MG63 (cell line): ENCODE measurements around the gene RAB8A. TPM values are rescaled to one million over a fixed set of nuclear protein-coding genes. Genes with fewer than 3 reads are reported as not detected.
"Not testable (repeated sequence)": the region's sequence is repeated elsewhere in the genome, so short reads cannot be mapped to it uniquely, and the experiment has no call there.

Experiments used
- DNase-seq: peaks from one replicate; pipeline ENCODE4 v3.0.0-alpha.2; 2020
- H3K27me3 ChIP-seq: fragments of 250-450 bp; sonication (Bioruptor Pico); 2 replicates; pipeline ENCODE4 v1.5.1; 2020; ENCODE audit warnings: mild to moderate bottlenecking, moderate library complexity
- H3K36me3 ChIP-seq: fragments of 250-450 bp; sonication (Bioruptor Pico); 2 replicates; pipeline ENCODE4 v1.5.1; 2020; ENCODE audit warnings: mild to moderate bottlenecking, moderate library complexity
- H3K4me3 ChIP-seq: fragments of 250-450 bp; sonication (Bioruptor Pico); 2 replicates; pipeline ENCODE4 v1.5.1; 2020; ENCODE audit warnings: mild to moderate bottlenecking, moderate library complexity
- H3K9me3 ChIP-seq: fragments of 250-450 bp; sonication (Bioruptor Pico); 2 replicates; pipeline ENCODE4 v1.5.1; 2020; ENCODE audit warnings: mild to moderate bottlenecking, moderate library complexity
- total RNA-seq: library from RNA; depleted of rRNA; stranded (reverse); fragments of >200 nt; shearing (Covaris generic); gene quantifications from 2 replicates; pipeline ENCODE4 v1.2.3, GENCODE V29; 2014; ENCODE audit warnings: low replicate concordance; rRNA removed

The RAB8A gene
- total RNA-seq, 1 experiment from 2014 or later, result 134 TPM

- H3K9me3 ChIP-seq, result peaks cover 11% of the 10 kb centered on the region; the same call in 1 of the 2 replicates
- not testable (repeated sequence) for H3K27me3 ChIP-seq, H3K36me3 ChIP-seq
These were observed 67.2 kb downstream of the RAB8A start for GRCh38 chr19:16178866-16179265.

GRCh38 chr19:16180611-16181010, 68.9 kb downstream of the RAB8A start:
- DNase-seq, result peak; percentile 82
- no peaks in the 10 kb centered on the region for H3K36me3 ChIP-seq
- H3K4me3 ChIP-seq, result no peak overlapping the region
- peaks cover 8% of the 10 kb centered on the region; the same call in 1 of the 2 replicates for H3K9me3 ChIP-seq
- no peaks in the 10 kb centered on the region for H3K27me3 ChIP-seq

More at GRCh38 chr19:16178866-16179265, 67.2 kb downstream of the RAB8A start:
- not testable (repeated sequence) for DNase-seq, H3K4me3 ChIP-seq

Other genes starting within 250 kb of the RAB8A start
- gene CYP4F2, start 213.8 kb upstream of the RAB8A start, total RNA-seq, result not detected in 2 replicates
- not detected in 2 replicates for gene CYP4F11, start 177.4 kb upstream of the RAB8A start, total RNA-seq
- not detected in 2 replicates for gene OR10H4, start 162.9 kb upstream of the RAB8A start, total RNA-seq
- gene TPM4, start 35.4 kb upstream of the RAB8A start, total RNA-seq, result 1,104 and 1,574 TPM in 2 replicates
- gene HSH2D, start 31.8 kb downstream of the RAB8A start, total RNA-seq, result not detected in 2 replicates
- gene CIB3, start 61.6 kb downstream of the RAB8A start, total RNA-seq, result not detected in 2 replicates
- gene FAM32A, start 73.5 kb downstream of the RAB8A start, total RNA-seq, result 128 and 150 TPM in 2 replicates
- 85.6 and 135 TPM in 2 replicates for gene AP1M1, start 86.0 kb downstream of the RAB8A start, total RNA-seq
- 4.4 and 6.3 TPM in 2 replicates for gene KLF2, start 212.9 kb downstream of the RAB8A start, total RNA-seq